ENCODE measurements around the gene INPP5A. TPM values are rescaled to one million over a fixed set of nuclear protein-coding genes. Genes with fewer than 3 reads are reported as not detected.

INPP5A gene
- total RNA-seq, 1 donor from 2014 or later: 41.0 TPM

GRCh38 chr10:132586739-132587138 is 49.2 kb downstream of the INPP5A start:
- no peaks in the 10 kb centered on the region for H3K27me3 Mint-ChIP-seq (ENCODE audit: low read depth)
- H3K4me1 Mint-ChIP-seq: peaks cover 29% of the 10 kb centered on the region
- H3K36me3 Mint-ChIP-seq: peaks cover 7% of the 10 kb centered on the region
- TF ChIP-seq CTCF (IDR thresholded peaks at IDR 0.05; ENCODE audit: unreplicated experiment): no peak
- no peak overlapping the region for H3K4me3 Mint-ChIP-seq
- H3K9me3 Mint-ChIP-seq: peaks cover 3% of the 10 kb centered on the region
- no peak overlapping the region for H3K27ac Mint-ChIP-seq
- DNase-seq (ENCODE audit: low spot score in 2 of 2, unreplicated experiment in 2 of 2): no peak

GRCh38 chr10:132587175-132587574 is 49.6 kb downstream of the INPP5A start:
- Mint-ChIP-seq H3K4me1 (peaks cover 28% of the 10 kb centered on the region), H3K36me3 (peaks cover 7% of the 10 kb centered on the region)
- no peak for DNase-seq (ENCODE audit: low spot score in 2 of 2, unreplicated experiment in 2 of 2)

GRCh38 chr10:132588301-132589013 is 50.9 kb downstream of the INPP5A start:
- peak overlapping the region; percentile 90 for H3K27ac Mint-ChIP-seq
- peaks cover 22% of the 10 kb centered on the region for H3K4me1 Mint-ChIP-seq
- peaks cover 7% of the 10 kb centered on the region for H3K36me3 Mint-ChIP-seq
- peaks cover 3% of the 10 kb centered on the region for H3K9me3 Mint-ChIP-seq
- no peak for TF ChIP-seq CTCF (IDR thresholded peaks at IDR 0.05; ENCODE audit: unreplicated experiment)
- no peaks in the 10 kb centered on the region for H3K27me3 Mint-ChIP-seq (ENCODE audit: low read depth)
- no peak overlapping the region for H3K4me3 Mint-ChIP-seq
- DNase-seq (ENCODE audit: low spot score in 2 of 2, unreplicated experiment in 2 of 2): no peak

More at GRCh38 chr10:132587175-132587574, 49.6 kb downstream of the INPP5A start:
- Mint-ChIP-seq H3K4me3 (no peak overlapping the region), H3K9me3 (peaks cover 3% of the 10 kb centered on the region), H3K27me3 (ENCODE audit: low read depth) (no peaks in the 10 kb centered on the region), H3K27ac (peak overlapping the region; percentile 50)
- TF ChIP-seq CTCF (IDR thresholded peaks at IDR 0.05; ENCODE audit: unreplicated experiment): no peak

- H3K27me3 Mint-ChIP-seq (ENCODE audit: low read depth): no peaks in the 10 kb centered on the region
- H3K4me3 Mint-ChIP-seq: no peak overlapping the region
- peaks cover 7% of the 10 kb centered on the region for H3K36me3 Mint-ChIP-seq
- peak overlapping the region; percentile 90 for H3K27ac Mint-ChIP-seq
- H3K9me3 Mint-ChIP-seq: peaks cover 3% of the 10 kb centered on the region
- DNase-seq (ENCODE audit: low spot score in 2 of 2, unreplicated experiment in 2 of 2): no peak
- TF ChIP-seq CTCF (IDR thresholded peaks at IDR 0.05; ENCODE audit: unreplicated experiment): no peak
- peaks cover 24% of the 10 kb centered on the region for H3K4me1 Mint-ChIP-seq
Observed at GRCh38 chr10:132589015-132589414, 51.4 kb downstream of the INPP5A start.

- TF ChIP-seq CTCF (IDR thresholded peaks at IDR 0.05; ENCODE audit: unreplicated experiment): no peak
- DNase-seq (ENCODE audit: low spot score in 2 of 2, unreplicated experiment in 2 of 2): no peak
- no peak overlapping the region for H3K4me3 Mint-ChIP-seq
- H3K9me3 Mint-ChIP-seq: peaks cover 3% of the 10 kb centered on the region
- H3K4me1 Mint-ChIP-seq: peaks cover 24% of the 10 kb centered on the region
- H3K27me3 Mint-ChIP-seq (ENCODE audit: low read depth): no peaks in the 10 kb centered on the region
- H3K27ac Mint-ChIP-seq: no peak overlapping the region
- H3K36me3 Mint-ChIP-seq: peaks cover 7% of the 10 kb centered on the region
Observed at GRCh38 chr10:132589681-132590080, 52.1 kb downstream of the INPP5A start.

Data from mesothelial cell of epicardium (in vitro differentiated cells).